HG03060 (cell line): ENCODE data around the gene TDO2.
"Not testable (repeated sequence)": the region's sequence is repeated elsewhere in the genome, so short reads cannot be mapped to it uniquely, and the experiment has no call there.

Experiments used
- ATAC-seq: cut with Tn5 transposase; IDR thresholded peaks from one replicate; pipeline ENCODE4 v1.9.1; 2021; ENCODE audit warnings: low read depth, moderate number of reproducible peaks; ENCODE audit not compliant: unreplicated experiment

TDO2 gene

GRCh38 chr4:155906554-155907247 lies 3.2 kb downstream of the TDO2 start:
- no peak for ATAC-seq

- ATAC-seq = no peak
Observed at GRCh38 chr4:155907556-155907955, 4.1 kb downstream of the TDO2 start.

GRCh38 chr4:155908187-155909139 lies 5.0 kb downstream of the TDO2 start:
- ATAC-seq = no peak

- ATAC-seq = no peak
Observed at GRCh38 chr4:155909615-155910226, 6.2 kb downstream of the TDO2 start.

- ATAC-seq = no peak
Observed at GRCh38 chr4:155911905-155912304, 8.4 kb downstream of the TDO2 start.

GRCh38 chr4:155914782-155915181 lies 11.3 kb downstream of the TDO2 start:
- no peak for ATAC-seq

GRCh38 chr4:155921597-155921996 lies 18.1 kb downstream of the TDO2 start:
- ATAC-seq = no peak

GRCh38 chr4:155924637-155925036 lies 21.1 kb downstream of the TDO2 start:
- ATAC-seq = no peak

GRCh38 chr4:155929833-155930232 lies 26.3 kb downstream of the TDO2 start:
- ATAC-seq = no peak

- no peak for ATAC-seq
Observed at GRCh38 chr4:155930330-155930729, 26.8 kb downstream of the TDO2 start.

GRCh38 chr4:155931634-155932033 lies 28.1 kb downstream of the TDO2 start:
- ATAC-seq = no peak

GRCh38 chr4:155934634-155935033 lies 31.1 kb downstream of the TDO2 start:
- ATAC-seq = not testable (repeated sequence)

GRCh38 chr4:155935389-155935986 lies 32.0 kb downstream of the TDO2 start:
- no peak for ATAC-seq

- no peak for ATAC-seq
Observed at GRCh38 chr4:155941085-155941790, 37.7 kb downstream of the TDO2 start.

GRCh38 chr4:155941820-155942219 lies 38.3 kb downstream of the TDO2 start:
- ATAC-seq = no peak

GRCh38 chr4:155943605-155944291 lies 40.3 kb downstream of the TDO2 start:
- ATAC-seq = no peak

GRCh38 chr4:155944516-155944915 lies 41.0 kb downstream of the TDO2 start:
- no peak for ATAC-seq

- no peak for ATAC-seq
Observed at GRCh38 chr4:155946486-155946885, 43.0 kb downstream of the TDO2 start.

- ATAC-seq = no peak
Observed at GRCh38 chr4:155948541-155948940, 45.0 kb downstream of the TDO2 start.

GRCh38 chr4:155950461-155950860 lies 47.0 kb downstream of the TDO2 start:
- ATAC-seq = no peak
